Cardiac muscle cell (in vitro differentiated cells and primary cell): ENCODE results near the gene GBGT1. TPM values are rescaled to one million over a fixed set of nuclear protein-coding genes. Genes with fewer than 3 reads are reported as not detected.

ENCODE experiments used
- DNase-seq, 2 donors: peaks; one replicate each; pipeline versions ENCODE4 v3.0.0 to v3.0.0-alpha.2; 2010 to 2017; ENCODE audit warnings: low read depth in 1 of 2, low spot score in 1 of 2
- H3K27ac ChIP-seq: fragments of 200-600 bp; sonication (generic); 2 replicates; pipeline ENCODE4 v1.5.1; 2016
- H3K27me3 ChIP-seq: fragments of 200-600 bp; sonication (generic); 2 replicates; pipeline ENCODE4 v1.6.0; 2016; ENCODE audit warnings: control low read depth
- H3K36me3 ChIP-seq: fragments of 200-600 bp; sonication (generic); 2 replicates; pipeline ENCODE4 v1.5.1; 2016; ENCODE audit warnings: control low read depth
- H3K4me1 ChIP-seq: fragments of 200-600 bp; sonication (generic); 2 replicates; pipeline ENCODE4 v1.8.1; 2017; ENCODE audit warnings: low read depth, mild to moderate bottlenecking, mixed run types
- H3K4me3 ChIP-seq: fragments of 200-600 bp; sonication (generic); 2 replicates; pipeline ENCODE4 v1.5.1; 2016; ENCODE audit warnings: mild to moderate bottlenecking
- H3K9me3 ChIP-seq: fragments of 200-600 bp; sonication (generic); 2 replicates; pipeline ENCODE4 v1.5.1; 2017; ENCODE audit warnings: low read depth, mild to moderate bottlenecking, control low read depth
- polyA plus RNA-seq: library from polyadenylated mRNA; unstranded; fragments of >200 nt; fragmentation: Nextera tagmentation; extraction: Ambion mirVana; gene quantifications from 2 replicates; pipeline ENCODE4 v1.2.1, GENCODE V29; 2016
- total RNA-seq: library from RNA; depleted of rRNA; stranded (reverse); fragments of >200 nt; gene quantifications from 2 replicates; pipeline ENCODE4 v1.2.3, GENCODE V29; 2016
- TF ChIP-seq, protein P1 (sequence below): IDR thresholded peaks from 2 replicates; pipeline ENCODE4 v1.5.1; 2012; ENCODE audit warnings: low read depth, mild to moderate bottlenecking, low read length

GBGT1 gene
- total and polyA plus RNA-seq, 2 experiments from 2014 or later: 0.87 to 11.9 TPM

- Histone ChIP-seq H3K27ac (no peak overlapping the region), H3K36me3 (no peaks in the 10 kb centered on the region), H3K27me3 (no peaks in the 10 kb centered on the region), H3K4me1 (no peaks in the 10 kb centered on the region), H3K4me3 (no peak overlapping the region), H3K9me3 (no peaks in the 10 kb centered on the region)
- TF ChIP-seq, protein P1, sequence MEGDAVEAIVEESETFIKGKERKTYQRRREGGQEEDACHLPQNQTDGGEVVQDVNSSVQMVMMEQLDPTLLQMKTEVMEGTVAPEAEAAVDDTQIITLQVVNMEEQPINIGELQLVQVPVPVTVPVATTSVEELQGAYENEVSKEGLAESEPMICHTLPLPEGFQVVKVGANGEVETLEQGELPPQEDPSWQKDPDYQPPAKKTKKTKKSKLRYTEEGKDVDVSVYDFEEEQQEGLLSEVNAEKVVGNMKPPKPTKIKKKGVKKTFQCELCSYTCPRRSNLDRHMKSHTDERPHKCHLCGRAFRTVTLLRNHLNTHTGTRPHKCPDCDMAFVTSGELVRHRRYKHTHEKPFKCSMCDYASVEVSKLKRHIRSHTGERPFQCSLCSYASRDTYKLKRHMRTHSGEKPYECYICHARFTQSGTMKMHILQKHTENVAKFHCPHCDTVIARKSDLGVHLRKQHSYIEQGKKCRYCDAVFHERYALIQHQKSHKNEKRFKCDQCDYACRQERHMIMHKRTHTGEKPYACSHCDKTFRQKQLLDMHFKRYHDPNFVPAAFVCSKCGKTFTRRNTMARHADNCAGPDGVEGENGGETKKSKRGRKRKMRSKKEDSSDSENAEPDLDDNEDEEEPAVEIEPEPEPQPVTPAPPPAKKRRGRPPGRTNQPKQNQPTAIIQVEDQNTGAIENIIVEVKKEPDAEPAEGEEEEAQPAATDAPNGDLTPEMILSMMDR: no peak
- DNase-seq: no peak
Observed at GRCh38 chr9:133166392-133166791, 2.7 kb upstream of the GBGT1 start.

DNA sequence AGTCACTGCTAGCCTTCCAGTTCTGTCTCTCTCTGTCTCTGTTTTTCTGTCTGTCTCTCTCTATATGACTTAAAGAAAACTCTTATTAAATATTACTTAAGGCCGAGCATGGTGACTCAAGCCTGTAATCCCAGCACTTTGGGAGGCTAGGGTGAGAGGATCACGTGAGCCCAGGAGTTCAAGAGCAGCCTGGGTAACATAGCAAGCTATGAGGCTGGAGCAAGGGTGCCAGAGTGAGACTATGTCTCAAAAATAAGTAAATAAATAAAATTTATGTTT is 1.7 kb upstream of the GBGT1 start:
- H3K4me1 ChIP-seq: no peaks in the 10 kb centered on the region
- no peaks in the 10 kb centered on the region for H3K27me3 ChIP-seq
- H3K36me3 ChIP-seq: no peaks in the 10 kb centered on the region
- no peaks in the 10 kb centered on the region for H3K9me3 ChIP-seq
- DNase-seq: no peak
- H3K4me3 ChIP-seq: no peak overlapping the region
- TF ChIP-seq, protein P1: no peak
- no peak overlapping the region for H3K27ac ChIP-seq

GRCh38 chr9:133164191-133164590 is 477 bp upstream of the GBGT1 start:
- no peak for DNase-seq
- no peak overlapping the region for H3K27ac ChIP-seq
- peak overlapping the region; percentile 35 for H3K4me3 ChIP-seq

GRCh38 chr9:133162861-133163503 is 732 bp downstream of the GBGT1 start:
- TF ChIP-seq, protein P1: no peak
- DNase-seq: no peak
- Histone ChIP-seq H3K27ac (no peak overlapping the region), H3K9me3 (no peaks in the 10 kb centered on the region), H3K4me3 (peak overlapping the region; percentile 35), H3K27me3 (no peaks in the 10 kb centered on the region), H3K36me3 (no peaks in the 10 kb centered on the region), H3K4me1 (no peaks in the 10 kb centered on the region)

More at GRCh38 chr9:133164191-133164590, 477 bp upstream of the GBGT1 start:
- no peaks in the 10 kb centered on the region for H3K36me3 ChIP-seq
- no peaks in the 10 kb centered on the region for H3K4me1 ChIP-seq
- H3K27me3 ChIP-seq: no peaks in the 10 kb centered on the region
- TF ChIP-seq, protein P1: no peak
- no peaks in the 10 kb centered on the region for H3K9me3 ChIP-seq

- TF ChIP-seq, protein P1: no peak
- H3K9me3 ChIP-seq: no peaks in the 10 kb centered on the region
- H3K4me1 ChIP-seq: no peaks in the 10 kb centered on the region
- H3K27ac ChIP-seq: no peak overlapping the region
- DNase-seq: no peak
- no peak overlapping the region for H3K4me3 ChIP-seq
- no peaks in the 10 kb centered on the region for H3K27me3 ChIP-seq
- no peaks in the 10 kb centered on the region for H3K36me3 ChIP-seq
Observed at GRCh38 chr9:133161547-133161950, 2.2 kb downstream of the GBGT1 start.
